Cardiac muscle cell (in vitro differentiated cells and primary cell): ENCODE results near the gene PTPRB. TPM values are rescaled to one million over a fixed set of nuclear protein-coding genes. Genes with fewer than 3 reads are reported as not detected.

ENCODE experiments used
- DNase-seq, 2 donors: peaks; one replicate each; pipeline versions ENCODE4 v3.0.0 to v3.0.0-alpha.2; 2010 to 2017; ENCODE audit warnings: low read depth in 1 of 2, low spot score in 1 of 2
- H3K27ac ChIP-seq: fragments of 200-600 bp; sonication (generic); 2 replicates; pipeline ENCODE4 v1.5.1; 2016
- H3K27me3 ChIP-seq: fragments of 200-600 bp; sonication (generic); 2 replicates; pipeline ENCODE4 v1.6.0; 2016; ENCODE audit warnings: control low read depth
- H3K36me3 ChIP-seq: fragments of 200-600 bp; sonication (generic); 2 replicates; pipeline ENCODE4 v1.5.1; 2016; ENCODE audit warnings: control low read depth
- H3K4me1 ChIP-seq: fragments of 200-600 bp; sonication (generic); 2 replicates; pipeline ENCODE4 v1.8.1; 2017; ENCODE audit warnings: low read depth, mild to moderate bottlenecking, mixed run types
- H3K4me3 ChIP-seq: fragments of 200-600 bp; sonication (generic); 2 replicates; pipeline ENCODE4 v1.5.1; 2016; ENCODE audit warnings: mild to moderate bottlenecking
- H3K9me3 ChIP-seq: fragments of 200-600 bp; sonication (generic); 2 replicates; pipeline ENCODE4 v1.5.1; 2017; ENCODE audit warnings: low read depth, mild to moderate bottlenecking, control low read depth
- CTCF ChIP-seq: IDR thresholded peaks from 2 replicates; pipeline ENCODE4 v1.5.1; 2012; ENCODE audit warnings: low read depth, mild to moderate bottlenecking, low read length
- polyA plus RNA-seq: library from polyadenylated mRNA; unstranded; fragments of >200 nt; fragmentation: Nextera tagmentation; extraction: Ambion mirVana; gene quantifications from 2 replicates; pipeline ENCODE4 v1.2.1, GENCODE V29; 2016
- total RNA-seq: library from RNA; depleted of rRNA; stranded (reverse); fragments of >200 nt; gene quantifications from 2 replicates; pipeline ENCODE4 v1.2.3, GENCODE V29; 2016

PTPRB gene
- total and polyA plus RNA-seq, 2 experiments from 2014 or later, result 0.21 to 0.31 TPM

DNA sequence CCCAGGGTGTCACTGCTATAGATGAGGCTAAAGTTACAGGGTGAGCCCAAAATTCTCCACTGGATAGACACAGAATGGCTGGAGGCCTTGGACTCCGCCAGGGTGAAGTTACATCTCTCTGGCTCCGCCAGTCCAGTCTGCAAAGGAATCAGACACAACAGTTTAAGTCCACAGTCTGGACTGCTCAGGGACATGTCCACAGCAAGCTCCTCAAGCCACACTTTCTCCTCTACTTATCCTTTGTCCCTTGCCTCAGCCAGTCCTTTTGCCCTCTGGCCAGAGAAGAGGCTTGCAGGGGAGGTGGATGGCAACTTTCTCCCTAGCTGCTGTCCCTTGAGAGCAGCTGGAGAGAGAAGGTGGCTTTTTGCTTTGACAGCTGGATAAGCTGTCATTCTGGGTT lies 28.0 kb downstream of the PTPRB start:
- Histone ChIP-seq H3K4me3 (peak overlapping the region; percentile 37), H3K36me3 (no peaks in the 10 kb centered on the region), H3K4me1 (peaks cover 4% of the 10 kb centered on the region), H3K9me3 (no peaks in the 10 kb centered on the region), H3K27ac (no peak overlapping the region), H3K27me3 (peaks cover 40% of the 10 kb centered on the region)
- peak in 1 of 2 donors; percentile 7 for DNase-seq
- no peak for TF ChIP-seq CTCF

GRCh38 chr12:70608184-70608583 lies 29.0 kb downstream of the PTPRB start:
- no peak for TF ChIP-seq CTCF

GRCh38 chr12:70607107-70607506 lies 30.1 kb downstream of the PTPRB start:
- no peak for DNase-seq
- no peaks in the 10 kb centered on the region for H3K36me3 ChIP-seq
- no peaks in the 10 kb centered on the region for H3K9me3 ChIP-seq
- no peak overlapping the region for H3K27ac ChIP-seq
- H3K27me3 ChIP-seq, result peaks cover 40% of the 10 kb centered on the region
- TF ChIP-seq CTCF, result no peak
- no peak overlapping the region for H3K4me3 ChIP-seq
- peaks cover 4% of the 10 kb centered on the region for H3K4me1 ChIP-seq

More at GRCh38 chr12:70608184-70608583, 29.0 kb downstream of the PTPRB start:
- Histone ChIP-seq H3K9me3 (no peaks in the 10 kb centered on the region), H3K27ac (no peak overlapping the region), H3K4me3 (no peak overlapping the region), H3K27me3 (peaks cover 40% of the 10 kb centered on the region), H3K36me3 (no peaks in the 10 kb centered on the region), H3K4me1 (peaks cover 4% of the 10 kb centered on the region)
- no peak for DNase-seq

- no peak for TF ChIP-seq CTCF
- no peak overlapping the region for H3K27ac ChIP-seq
- no peaks in the 10 kb centered on the region for H3K36me3 ChIP-seq
- H3K4me3 ChIP-seq, result no peak overlapping the region
- DNase-seq, result no peak
- no peaks in the 10 kb centered on the region for H3K9me3 ChIP-seq
- peaks cover 4% of the 10 kb centered on the region for H3K4me1 ChIP-seq
- peaks cover 40% of the 10 kb centered on the region for H3K27me3 ChIP-seq
Measured at GRCh38 chr12:70605976-70606375, 31.3 kb downstream of the PTPRB start.

- TF ChIP-seq CTCF, result no peak
- Histone ChIP-seq H3K36me3 (no peaks in the 10 kb centered on the region), H3K4me3 (no peak overlapping the region), H3K4me1 (peaks cover 4% of the 10 kb centered on the region), H3K9me3 (no peaks in the 10 kb centered on the region), H3K27me3 (peaks cover 27% of the 10 kb centered on the region), H3K27ac (no peak overlapping the region)
- no peak for DNase-seq
Measured at GRCh38 chr12:70604662-70605061, 32.6 kb downstream of the PTPRB start.

GRCh38 chr12:70603044-70603443 lies 34.2 kb downstream of the PTPRB start:
- no peaks in the 10 kb centered on the region for H3K36me3 ChIP-seq
- H3K4me3 ChIP-seq, result no peak overlapping the region
- no peaks in the 10 kb centered on the region for H3K9me3 ChIP-seq
- TF ChIP-seq CTCF, result no peak
- no peak overlapping the region for H3K27ac ChIP-seq
- H3K4me1 ChIP-seq, result no peaks in the 10 kb centered on the region
- H3K27me3 ChIP-seq, result peaks cover 11% of the 10 kb centered on the region
- no peak for DNase-seq
